Thyroid gland (tissue), 4 donors: ENCODE results near the gene PNMA8C. TPM values are rescaled to one million over a fixed set of nuclear protein-coding genes. Genes with fewer than 3 reads are reported as not detected.
"Not testable (repeated sequence)": the region's sequence is repeated elsewhere in the genome, so short reads cannot be mapped to it uniquely, and the experiment has no call there.

Experiments
- DNase-seq, 2 donors: peaks; one replicate each; pipeline ENCODE4 v3.0.0-alpha.2; 2019
- H3K27ac ChIP-seq, 3 donors: fragments of 200-600 bp; sonication (generic); 1 replicate in 2 of 3; 2 replicates in 1 of 3; pipeline ENCODE4 v1.5.1; 2016 to 2019; ENCODE audit warnings: mild to moderate bottlenecking in 1 of 3, moderate library complexity in 1 of 3
- H3K27me3 ChIP-seq: fragments of 200-600 bp; sonication (generic); one replicate; pipeline ENCODE4 v1.5.1; 2019
- H3K36me3 ChIP-seq, 2 donors: fragments of 200-600 bp; sonication (generic); one replicate each; pipeline ENCODE4 v1.5.1; 2016 to 2019
- H3K4me1 ChIP-seq, 2 donors: fragments of 200-600 bp; sonication (generic); one replicate each; pipeline ENCODE4 v1.5.1; 2017 to 2019
- H3K4me3 ChIP-seq, 3 donors: fragments of 200-600 bp; sonication (generic); replicated peaks in 1 of 3; 1 replicate in 2 of 3; 2 replicates in 1 of 3; pipeline ENCODE4 v1.5.1; 2016; ENCODE audit warnings: mild to moderate bottlenecking in 1 of 3
- H3K9me3 ChIP-seq: fragments of 200-600 bp; sonication (generic); one replicate; pipeline ENCODE4 v1.5.1; 2017
- CTCF ChIP-seq, 6 experiments: fragments of 200-600 bp in 3 of 6; fragments of 450-650 bp in 3 of 6; sonication (generic) in 3 of 6; IDR thresholded peaks; one replicate each; pipeline ENCODE4 v1.5.1; 2016 to 2019; ENCODE audit warnings: antibody characterized with exemption in 6 of 6, mild to moderate bottlenecking in 2 of 6, inconsistent platforms in 1 of 6, moderate library complexity in 1 of 6
- POLR2A ChIP-seq, 2 donors: fragments of 450-650 bp; IDR thresholded peaks; one replicate each; pipeline ENCODE4 v1.6.1; 2017; ENCODE audit warnings: antibody characterized with exemption in 2 of 2, mild to moderate bottlenecking in 2 of 2, moderate library complexity in 1 of 2
- WGBS, 2 donors: methylation state at CpG; one replicate each; pipeline ENCODE4 v1.1.5; 2017; 5-methylcytosine and 5-hydroxymethylcytosine counted together
- intact Hi-C: fragments of 100-400 bp; cut with DNase I; formaldehyde crosslinking; loops from one replicate; pipeline ENCODE4 v1.15.1; 2023
- total RNA-seq, 4 donors: library from RNA; depleted of rRNA; stranded (reverse); fragments of >200 nt; gene quantifications; one replicate each; pipeline ENCODE4 v1.2.3, GENCODE V29; 2016

Gene PNMA8C
- total RNA-seq, 4 donors from 2014 or later, result 0.11 TPM; not detected in 3

DNA sequence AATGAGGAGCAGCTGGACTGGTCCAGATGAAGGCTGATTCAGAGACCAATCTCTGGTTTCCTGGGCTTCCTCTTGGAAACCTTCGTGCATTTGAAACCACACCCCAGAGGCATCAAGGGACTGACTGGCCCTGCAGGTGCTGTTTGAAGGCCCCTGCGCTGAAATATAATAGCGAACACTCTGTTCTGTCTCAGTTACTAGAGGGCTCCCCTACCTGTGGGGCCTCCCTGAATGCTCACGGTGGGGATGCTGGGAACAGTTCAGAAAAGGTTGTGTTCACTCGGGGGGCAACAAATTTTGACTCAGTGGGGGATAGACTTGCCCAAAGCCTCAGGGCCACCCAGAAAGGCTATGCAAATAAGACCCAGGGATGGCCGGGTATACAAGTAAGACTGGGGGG, 21.8 kb downstream of the PNMA8C start:
- Histone ChIP-seq H3K36me3 (no peaks in the 10 kb centered on the region), H3K27ac (no peak overlapping the region), H3K27me3 (no peaks in the 10 kb centered on the region), H3K4me1 (peaks cover 30 to 40% of the 10 kb centered on the region in 2 donors), H3K9me3 (no peaks in the 10 kb centered on the region), H3K4me3 (no peak overlapping the region)
- TF ChIP-seq POLR2A (IDR thresholded peaks at IDR 0.05) (no peak), CTCF (IDR thresholded peaks at IDR 0.05) (no peak)
- intact Hi-C loops, result no loop called here
- WGBS, 2 donors, result 7 to 18% methylated on average over 4 to 6 of the region's 6 CpGs
- no peak for DNase-seq

GRCh38 chr19:46404753-46405468, 23.8 kb downstream of the PNMA8C start:
- Histone ChIP-seq H3K27ac (peak overlapping the region; percentile 7 to 49 (median 41)), H3K9me3 (no peaks in the 10 kb centered on the region), H3K4me3 (no peak overlapping the region), H3K4me1 (peaks cover 15 to 31% of the 10 kb centered on the region in 2 donors), H3K27me3 (no peaks in the 10 kb centered on the region), H3K36me3 (no peaks in the 10 kb centered on the region)
- WGBS, 2 donors, result 19 to 23% methylated on average over 26 to 41 of the region's 41 CpGs
- intact Hi-C loops, result no loop called here
- TF ChIP-seq POLR2A (IDR thresholded peaks at IDR 0.05) (no peak), CTCF (IDR thresholded peaks at IDR 0.05) (peak in 1 of 6 experiments; percentile 16)
- no peak for DNase-seq

DNA sequence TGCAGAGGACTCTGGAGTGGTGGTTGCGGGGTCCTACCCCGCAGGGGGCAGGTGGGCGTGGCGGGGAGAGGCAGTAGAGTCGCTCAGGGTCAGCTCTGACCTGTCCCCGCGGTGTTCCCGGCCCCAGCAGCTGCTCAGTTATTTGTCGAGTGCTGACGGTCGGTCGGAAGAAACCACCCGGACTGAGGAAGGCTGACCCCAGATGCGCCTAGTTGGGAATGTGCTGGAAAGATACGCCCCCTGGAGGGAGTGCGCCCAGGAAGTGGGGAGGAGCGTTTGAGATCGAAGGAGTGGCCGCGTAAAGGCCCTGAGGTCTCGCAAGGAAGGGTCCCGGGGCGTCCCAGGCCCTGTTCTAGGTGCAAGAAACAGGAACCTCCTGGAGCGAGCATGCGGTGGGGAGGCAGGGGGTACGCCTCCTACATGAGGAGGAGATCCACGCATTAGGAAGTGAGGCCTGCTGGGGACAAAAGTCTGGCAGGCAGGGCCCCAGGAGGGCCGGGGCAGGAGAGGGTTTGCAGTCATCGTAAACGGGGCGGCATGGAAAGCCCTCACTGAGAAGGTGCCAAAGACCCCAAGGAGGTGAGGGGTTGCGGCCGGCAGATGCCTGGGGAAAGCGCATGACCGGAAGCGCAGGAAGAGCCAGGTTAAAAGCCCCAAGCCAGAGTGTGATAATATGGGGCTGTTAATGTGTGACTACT, 24.5 kb downstream of the PNMA8C start:
- no peaks in the 10 kb centered on the region for H3K36me3 ChIP-seq
- H3K27ac ChIP-seq, result peak overlapping the region; percentile 7 to 49 (median 41)
- peaks cover 15 to 26% of the 10 kb centered on the region in 2 donors for H3K4me1 ChIP-seq
- DNase-seq, result peak; percentile 70 to 72
- 6 to 7% methylated on average over 21 to 36 of the region's 36 CpGs for WGBS, 2 donors
- intact Hi-C loops, result no loop called here
- no peaks in the 10 kb centered on the region for H3K9me3 ChIP-seq
- peak overlapping the region in 1 of 3 donors; percentile 10 for H3K4me3 ChIP-seq
- H3K27me3 ChIP-seq, result no peaks in the 10 kb centered on the region
- peak in 1 of 2 donors; percentile 60 for TF ChIP-seq POLR2A (IDR thresholded peaks at IDR 0.05)
- peak in 2 of 6 experiments; percentile 6 to 23 for TF ChIP-seq CTCF (IDR thresholded peaks at IDR 0.05)

- no peaks in the 10 kb centered on the region for H3K36me3 ChIP-seq
- H3K9me3 ChIP-seq, result no peaks in the 10 kb centered on the region
- intact Hi-C loops, result loop anchor here (2.0 kb wide), 1 partner anchor 84 kb away; no protein-coding TSS in a partner anchor
- DNase-seq, result no peak
- H3K27ac ChIP-seq, result no peak overlapping the region
- no peak overlapping the region for H3K4me3 ChIP-seq
- H3K27me3 ChIP-seq, result no peaks in the 10 kb centered on the region
- TF ChIP-seq CTCF (IDR thresholded peaks at IDR 0.05) (no peak), POLR2A (IDR thresholded peaks at IDR 0.05) (no peak)
- WGBS, 2 donors, result 82 to 90% methylated on average over 9 to 11 of the region's 11 CpGs
- peaks cover 8 to 17% of the 10 kb centered on the region in 2 donors for H3K4me1 ChIP-seq
Measured at GRCh38 chr19:46402725-46403124, 26.0 kb downstream of the PNMA8C start.

DNA sequence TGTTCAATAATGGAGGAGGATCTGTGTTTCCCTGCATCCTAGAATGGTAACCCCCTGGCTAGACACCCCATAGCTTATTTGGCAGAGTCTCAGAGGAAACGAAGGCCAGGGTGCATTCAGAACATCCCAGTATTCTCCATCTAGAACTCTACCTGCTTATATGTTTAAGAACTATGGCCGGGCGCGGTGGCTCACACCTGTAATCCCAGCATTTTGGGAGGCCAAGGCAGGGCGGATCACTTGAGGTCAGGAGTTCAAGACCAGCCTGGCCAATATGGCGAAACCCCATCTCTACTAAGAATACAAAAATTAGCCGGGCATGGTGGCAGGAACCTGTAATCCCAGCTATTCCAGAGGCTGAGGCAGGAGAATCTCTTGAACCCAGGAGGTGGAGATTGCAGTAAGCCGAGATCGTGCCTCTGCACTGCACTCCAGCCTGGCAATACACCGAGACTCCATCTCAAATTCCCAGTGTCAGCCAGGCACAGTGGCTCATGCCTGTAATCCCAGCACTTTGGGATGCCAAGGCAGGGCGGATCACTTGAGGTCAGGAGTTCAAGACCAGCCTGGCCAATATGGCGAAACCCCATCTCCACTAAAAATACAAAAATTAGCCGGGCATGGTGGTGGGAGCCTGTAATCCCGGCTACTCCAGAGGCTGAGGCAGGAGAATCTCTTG, 30.8 kb downstream of the PNMA8C start:
- not testable (repeated sequence) for H3K36me3 ChIP-seq

More for the DNA sequence above, 30.8 kb downstream of the PNMA8C start:
- DNase-seq, H3K4me1 ChIP-seq, H3K27me3 ChIP-seq, H3K4me3 ChIP-seq, H3K9me3 ChIP-seq, H3K27ac ChIP-seq: not testable (repeated sequence)
- WGBS, 2 donors, result 90 to 91% methylated on average over 11 to 14 of the region's 14 CpGs
- intact Hi-C loops, result loop anchor here (2.0 to 10.0 kb wide), 2 partner anchors 91 to 113 kb away; no protein-coding TSS in a partner anchor
